WERI-Rb-1 (cell line): ENCODE data around the gene FUZ.

Experiments
- DNase-seq: peaks from one replicate; pipeline ENCODE4 v3.0.0-alpha.2; 2020
- H3K27ac ChIP-seq: fragments of 250-450 bp; sonication (Bioruptor Pico); 2 replicates; pipeline ENCODE4 v1.5.1; 2020; ENCODE audit warnings: mild to moderate bottlenecking, moderate library complexity
- H3K27me3 ChIP-seq: fragments of 250-450 bp; sonication (Bioruptor Pico); 2 replicates; pipeline ENCODE4 v1.5.1; 2021; ENCODE audit warnings: mild to moderate bottlenecking, low read depth, moderate library complexity; ENCODE audit not compliant: insufficient read depth, severe bottlenecking
- H3K36me3 ChIP-seq: fragments of 250-450 bp; sonication (Bioruptor Pico); 2 replicates; pipeline ENCODE4 v1.5.1; 2020; ENCODE audit warnings: mild to moderate bottlenecking, moderate library complexity
- H3K4me3 ChIP-seq: 2 replicates; pipeline ENCODE4 v1.5.1; 2011; ENCODE audit warnings: low read depth, mild to moderate bottlenecking, control low read depth, low read length
- H3K9me3 ChIP-seq: fragments of 250-450 bp; sonication (Bioruptor Pico); 2 replicates; pipeline ENCODE4 v1.5.1; 2021; ENCODE audit warnings: mild to moderate bottlenecking, moderate library complexity; ENCODE audit not compliant: severe bottlenecking
- CTCF ChIP-seq: IDR thresholded peaks from 2 replicates; pipeline ENCODE4 v1.5.1; 2011; ENCODE audit warnings: low read depth, mild to moderate bottlenecking, control low read depth, inconsistent platforms, low read length

The FUZ gene

GRCh38 chr19:49799798-49800376 is 13.2 kb downstream of the FUZ start:
- TF ChIP-seq CTCF: peak; percentile 59
- H3K27ac ChIP-seq: no peak overlapping the region
- no peaks in the 10 kb centered on the region for H3K9me3 ChIP-seq
- DNase-seq: peak; percentile 60
- no peaks in the 10 kb centered on the region for H3K27me3 ChIP-seq
- no peak overlapping the region for H3K4me3 ChIP-seq
- peaks cover 68% of the 10 kb centered on the region for H3K36me3 ChIP-seq

GRCh38 chr19:49799271-49799797 is 13.8 kb downstream of the FUZ start:
- no peak overlapping the region for H3K27ac ChIP-seq
- H3K4me3 ChIP-seq: no peak overlapping the region
- H3K36me3 ChIP-seq: peaks cover 67% of the 10 kb centered on the region
- H3K9me3 ChIP-seq: no peaks in the 10 kb centered on the region
- TF ChIP-seq CTCF: no peak
- no peaks in the 10 kb centered on the region for H3K27me3 ChIP-seq
- no peak for DNase-seq

GRCh38 chr19:49798574-49798973 is 14.5 kb downstream of the FUZ start:
- H3K27me3 ChIP-seq: no peaks in the 10 kb centered on the region
- TF ChIP-seq CTCF: no peak
- DNase-seq: no peak
- peaks cover 64% of the 10 kb centered on the region for H3K36me3 ChIP-seq
- no peaks in the 10 kb centered on the region for H3K9me3 ChIP-seq
- no peak overlapping the region for H3K4me3 ChIP-seq
- no peak overlapping the region for H3K27ac ChIP-seq

GRCh38 chr19:49795615-49796014 is 17.5 kb downstream of the FUZ start:
- H3K27ac ChIP-seq: no peak overlapping the region
- H3K27me3 ChIP-seq: no peaks in the 10 kb centered on the region
- H3K4me3 ChIP-seq: no peak overlapping the region
- DNase-seq: no peak
- TF ChIP-seq CTCF: no peak
- H3K36me3 ChIP-seq: peaks cover 65% of the 10 kb centered on the region
- H3K9me3 ChIP-seq: no peaks in the 10 kb centered on the region

- H3K4me3 ChIP-seq: no peak overlapping the region
- H3K27me3 ChIP-seq: no peaks in the 10 kb centered on the region
- no peak for TF ChIP-seq CTCF
- H3K9me3 ChIP-seq: no peaks in the 10 kb centered on the region
- DNase-seq: no peak
- H3K36me3 ChIP-seq: peaks cover 48% of the 10 kb centered on the region
- no peak overlapping the region for H3K27ac ChIP-seq
These were observed 19.6 kb downstream of the FUZ start for GRCh38 chr19:49793561-49793840.

- TF ChIP-seq CTCF: no peak
- Histone ChIP-seq H3K4me3 (no peak overlapping the region), H3K9me3 (no peaks in the 10 kb centered on the region), H3K36me3 (peaks cover 47% of the 10 kb centered on the region), H3K27me3 (no peaks in the 10 kb centered on the region), H3K27ac (no peak overlapping the region)
- DNase-seq: no peak
These were observed 20.1 kb downstream of the FUZ start for GRCh38 chr19:49792829-49793560.
